ENCODE data around the gene LUZP1.

LUZP1 gene

GRCh38 chr1:23150742-23151141 lies 17.9 kb downstream of the LUZP1 start:
- no peak for DNase-seq

GRCh38 chr1:23150125-23150524 lies 18.5 kb downstream of the LUZP1 start:
- DNase-seq, result no peak

DNA sequence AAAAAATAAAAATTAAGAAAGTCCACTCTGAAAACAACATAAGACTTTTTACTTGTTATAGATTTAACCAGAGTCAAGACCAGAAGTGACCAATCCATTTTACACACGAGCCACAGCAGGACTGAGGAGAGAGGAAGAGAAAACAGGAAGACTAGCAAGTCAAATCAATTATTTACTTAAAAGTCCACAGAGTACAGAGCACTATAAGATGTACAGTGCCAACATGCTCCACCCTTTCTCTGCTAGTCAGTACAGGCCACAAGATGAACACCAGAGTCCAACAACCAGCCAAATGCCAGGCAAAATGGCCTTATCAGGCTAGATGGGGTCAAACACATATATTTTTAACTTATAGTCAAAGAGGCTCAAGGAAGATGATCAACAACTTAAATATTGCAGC lies 19.5 kb downstream of the LUZP1 start:
- DNase-seq, result no peak

GRCh38 chr1:23148084-23148483 lies 20.6 kb downstream of the LUZP1 start:
- no peak for DNase-seq

- DNase-seq, result no peak
Measured at GRCh38 chr1:23140940-23141596, 27.6 kb downstream of the LUZP1 start.

- no peak for DNase-seq
Measured at GRCh38 chr1:23135268-23135667, 33.4 kb downstream of the LUZP1 start.

- DNase-seq, result no peak
Measured at GRCh38 chr1:23134055-23134454, 34.6 kb downstream of the LUZP1 start.

- DNase-seq, result no peak
Measured at GRCh38 chr1:23133587-23133986, 35.1 kb downstream of the LUZP1 start.

DNA sequence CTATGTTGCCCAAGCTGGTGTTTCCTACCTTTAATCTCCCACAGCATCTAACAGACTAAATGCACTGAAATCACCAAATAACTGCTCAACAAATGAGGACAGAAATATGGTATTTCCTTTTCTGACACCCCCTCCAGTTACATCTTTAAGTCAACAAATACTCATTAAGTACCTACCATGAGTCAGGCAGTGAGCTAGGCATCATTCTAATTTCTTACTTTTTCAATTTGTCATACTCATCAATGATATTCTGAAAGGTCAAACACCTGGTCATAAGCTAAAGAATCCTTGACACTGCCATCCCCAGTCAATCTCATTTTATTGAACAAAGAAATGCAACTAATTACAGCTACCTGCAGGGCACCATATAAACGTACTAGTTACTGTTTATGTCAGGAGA lies 36.6 kb downstream of the LUZP1 start:
- DNase-seq, result no peak

DNA sequence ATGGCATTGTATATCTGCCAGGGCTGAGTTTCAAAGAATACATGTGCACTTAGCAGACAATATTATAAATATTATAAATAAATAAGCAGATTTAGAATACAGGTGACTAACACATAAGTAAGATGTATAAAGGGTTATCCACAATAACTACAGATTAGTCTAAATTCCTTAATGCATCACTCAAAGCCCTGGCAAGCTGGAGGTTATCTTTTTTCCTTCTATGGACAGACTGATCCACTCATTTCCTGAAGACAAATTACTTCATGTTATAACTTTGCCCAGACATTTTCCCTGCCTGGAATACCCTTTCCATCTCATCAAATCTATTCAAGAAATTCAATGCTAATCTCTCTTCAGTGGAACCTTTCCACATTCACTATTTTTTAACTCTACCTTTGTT lies 38.8 kb downstream of the LUZP1 start:
- no peak for DNase-seq

GRCh38 chr1:23126801-23127200 lies 41.9 kb downstream of the LUZP1 start:
- DNase-seq, result no peak

GRCh38 chr1:23126200-23126599 lies 42.5 kb downstream of the LUZP1 start:
- no peak for DNase-seq

DNA sequence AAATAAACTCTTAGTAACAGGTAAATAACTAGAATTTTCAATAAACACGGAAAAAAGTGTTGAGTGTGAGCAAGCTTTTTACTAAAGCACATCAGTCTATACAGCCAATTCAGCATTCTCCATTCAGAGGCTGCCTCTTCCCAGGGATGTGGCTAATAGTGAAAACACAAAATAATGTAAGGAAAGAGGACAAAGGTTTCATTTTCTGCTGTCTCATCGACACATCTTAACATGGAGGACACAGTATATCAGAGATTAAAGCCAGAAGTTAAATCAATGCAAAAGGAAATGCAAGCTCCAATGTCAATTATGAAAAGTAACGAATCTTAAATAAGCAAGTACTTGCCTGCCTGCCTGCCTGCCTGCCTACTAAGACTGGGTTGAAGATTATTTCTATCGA lies 43.2 kb downstream of the LUZP1 start:
- DNase-seq, result no peak

DNA sequence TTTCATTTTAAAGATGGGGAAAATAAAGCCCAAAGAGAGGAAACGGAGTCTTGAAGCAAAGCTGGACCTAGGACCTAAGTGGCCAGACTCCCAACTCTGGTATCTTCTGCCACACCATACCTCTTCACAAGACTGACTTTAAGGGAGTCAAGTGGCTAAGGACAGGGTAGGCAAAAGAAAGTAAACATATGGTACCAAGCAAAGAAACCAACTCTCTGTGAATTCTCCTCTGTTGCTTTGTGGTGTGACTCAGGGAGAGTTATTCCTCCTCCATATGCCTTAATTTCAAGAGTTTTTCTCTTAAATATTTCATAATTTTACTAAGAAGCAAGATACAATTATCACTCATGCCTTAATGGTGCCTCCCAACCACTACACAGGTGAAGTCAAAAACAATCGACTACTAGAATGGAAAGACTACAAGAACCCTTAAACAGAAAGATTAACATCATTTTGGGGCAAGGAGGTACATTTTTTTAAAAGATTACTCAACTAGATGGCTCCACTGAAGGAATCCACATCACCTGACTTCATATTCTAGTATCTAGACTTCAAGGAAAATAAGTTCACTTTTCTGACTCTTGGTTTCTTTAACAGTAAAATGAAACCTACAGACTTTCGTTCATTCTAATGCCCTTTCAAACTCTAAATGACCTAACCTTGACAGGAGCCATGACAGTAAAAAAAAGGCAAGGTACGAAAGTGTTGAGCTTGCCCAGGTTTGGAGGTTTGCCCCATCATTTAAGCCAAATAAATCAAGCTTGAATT lies 44.2 kb downstream of the LUZP1 start:
- no peak for DNase-seq

- DNase-seq, result no peak
Measured at GRCh38 chr1:23123528-23123927, 45.1 kb downstream of the LUZP1 start.

- no peak for DNase-seq
Measured at GRCh38 chr1:23122796-23123195, 45.9 kb downstream of the LUZP1 start.

DNA sequence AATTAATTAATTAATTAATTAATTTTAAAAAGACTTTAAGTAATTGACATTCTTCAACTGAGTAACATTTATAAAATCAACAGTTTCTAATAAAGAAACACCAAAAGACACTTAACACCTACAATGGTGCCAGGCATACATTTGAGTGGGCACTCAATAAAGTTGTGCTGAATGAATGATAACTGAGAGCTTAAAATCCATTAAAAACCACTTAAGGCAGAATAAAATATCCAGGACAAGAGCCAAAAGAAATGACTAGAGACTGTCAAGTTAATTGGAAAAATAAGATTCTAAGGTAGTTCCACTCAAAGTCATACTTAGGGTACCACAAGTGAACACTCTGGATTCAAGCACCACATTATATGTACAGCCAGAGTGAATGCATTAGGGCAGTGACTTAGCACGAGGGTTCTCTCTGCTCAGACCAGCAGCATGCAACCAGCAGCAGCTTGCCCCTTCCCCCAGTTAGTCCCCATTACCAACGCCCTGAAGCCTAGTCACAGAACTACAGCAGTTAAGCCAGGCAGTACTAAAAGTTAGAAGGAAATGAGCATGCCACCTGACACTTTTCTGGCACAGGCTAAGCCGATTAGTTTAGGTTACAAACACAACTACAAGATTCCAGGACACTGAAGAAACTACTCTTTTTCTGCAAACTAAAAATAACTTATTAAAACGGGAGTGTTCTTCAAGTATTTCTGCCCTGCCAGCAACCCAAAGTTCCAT lies 46.5 kb downstream of the LUZP1 start:
- DNase-seq, result no peak

DNA sequence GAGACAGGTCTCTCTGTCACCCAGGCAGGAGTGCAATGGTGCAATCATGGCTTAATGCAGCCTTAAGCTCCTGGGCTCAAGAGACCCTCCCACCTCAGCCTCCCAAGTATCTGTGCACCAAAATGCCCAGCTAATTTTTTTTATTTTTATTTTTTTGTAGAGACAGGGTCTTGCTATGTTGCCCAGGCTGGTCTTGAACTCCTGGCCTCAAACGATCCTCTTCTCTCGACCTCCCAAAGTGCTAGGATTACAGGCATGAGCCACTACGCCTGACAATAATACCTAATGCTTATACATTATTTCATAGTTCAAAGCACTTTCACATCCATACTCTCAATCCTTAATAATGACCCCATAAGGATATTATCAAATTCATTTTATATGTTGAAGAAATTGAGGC lies 48.3 kb downstream of the LUZP1 start:
- DNase-seq, result no peak

- no peak for DNase-seq
Measured at GRCh38 chr1:23118957-23119792, 49.5 kb downstream of the LUZP1 start.

DNA sequence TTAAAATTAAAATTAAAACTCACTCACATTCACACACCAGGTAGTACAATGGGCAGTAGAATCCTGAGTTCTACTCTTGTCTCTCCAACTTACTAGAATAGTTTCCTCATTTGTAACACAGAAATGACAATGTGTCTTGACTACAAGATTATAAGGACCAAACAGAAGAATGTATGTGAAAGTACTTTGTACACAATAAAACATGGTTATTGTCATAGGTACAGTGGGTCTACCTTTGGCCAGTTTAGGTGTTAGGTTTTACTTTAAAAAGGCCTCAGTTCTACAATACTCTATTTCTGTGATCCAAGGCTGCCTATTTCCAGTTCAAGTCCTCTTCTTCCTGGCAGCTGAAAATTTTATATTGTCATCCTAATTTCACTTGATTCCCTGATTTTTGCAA lies 50.2 kb downstream of the LUZP1 start:
- no peak for DNase-seq

DNA sequence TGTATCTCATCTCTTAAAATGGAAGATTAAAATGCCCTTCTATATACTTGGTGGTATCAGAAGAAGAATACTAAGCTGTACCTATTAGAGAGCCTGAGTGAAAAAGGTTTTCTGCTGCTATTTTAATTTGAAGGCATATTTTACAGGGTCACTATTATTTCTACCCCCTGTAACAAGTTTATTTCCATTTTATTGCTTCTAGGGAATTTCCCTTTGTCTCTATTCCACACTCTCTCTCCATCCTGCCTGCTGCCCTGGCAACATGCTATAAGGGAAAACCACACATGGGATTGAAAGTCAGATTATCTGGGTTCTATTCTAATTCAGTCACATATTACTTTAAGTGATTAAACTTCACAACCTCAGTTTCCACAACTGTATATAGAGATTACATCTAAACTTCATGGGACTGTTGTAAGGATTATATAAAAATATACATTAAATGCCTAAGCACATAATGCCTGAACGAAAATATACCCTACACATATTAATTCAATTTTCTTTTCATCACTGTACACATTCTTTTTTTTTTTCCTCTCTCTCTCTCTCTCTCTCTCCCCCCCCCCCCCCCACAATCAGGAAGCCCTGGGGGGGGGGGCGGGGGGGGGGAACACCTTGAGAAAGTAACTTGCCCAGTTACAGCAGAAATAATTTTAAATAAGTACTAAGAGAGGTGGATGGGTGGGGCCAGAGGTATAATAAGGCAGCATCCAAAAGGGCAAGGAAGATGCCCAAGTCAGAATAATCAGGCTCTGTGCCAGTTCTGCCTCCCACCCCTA lies 51.5 kb downstream of the LUZP1 start:
- DNase-seq, result no peak

GRCh38 chr1:23116216-23116836 lies 52.3 kb downstream of the LUZP1 start:
- no peak for DNase-seq

All from NCI-H2081 (cell line).